K562 (cell line): Measurements from ENCODE around the gene IL20RA.

ENCODE experiments used
- CHD2 ChIP-seq: IDR thresholded peaks from 2 replicates; pipeline ENCODE4 v1.6.1; 2011; ENCODE audit warnings: low read depth, low read length
- E2F5 ChIP-seq: sonication (generic); formaldehyde crosslinking; IDR thresholded peaks from 2 replicates; pipeline ENCODE4 v1.8.0; 2022; ENCODE audit warnings: mild to moderate bottlenecking, missing genetic modification reagents
- GATAD2A ChIP-seq: fragments of 450-650 bp; IDR thresholded peaks from 2 replicates; pipeline ENCODE4 v1.6.1; 2017
- HMGXB4 ChIP-seq: sonication (generic); formaldehyde crosslinking; IDR thresholded peaks from 2 replicates; pipeline ENCODE4 v1.8.1; 2023; ENCODE audit warnings: mild to moderate bottlenecking, missing genetic modification reagents
- KHSRP ChIP-seq: fragments of 450-650 bp; IDR thresholded peaks from 2 replicates; pipeline ENCODE4 v1.6.1; 2017
- MAZ ChIP-seq, 2 experiments: fragments of 450-650 bp in 1 of 2; sonication (generic) in 1 of 2; formaldehyde crosslinking; IDR thresholded peaks in 1 of 2; conservative IDR thresholded peaks in 1 of 2; 2 replicates each; pipeline versions ENCODE4 v1.4.0 to v1.5.0; 2020; ENCODE audit warnings: mild to moderate bottlenecking in 1 of 2, missing genetic modification reagents in 1 of 2
- SETDB1 ChIP-seq: IDR thresholded peaks from one replicate; pipeline ENCODE4 v1.6.1; 2012; ENCODE audit warnings: low read length, control low read depth, inconsistent platforms
- TSC22D4 ChIP-seq: fragments of 450-650 bp; IDR thresholded peaks from 2 replicates; pipeline ENCODE4 v1.6.1; 2016; ENCODE audit warnings: missing genetic modification characterization, missing biosample characterization, control low read depth

GRCh38 chr6:137031122-137031521 is 13.6 kb downstream of the IL20RA start:
- no peak for TF ChIP-seq TSC22D4 (tag)
- TF ChIP-seq MAZ (CRISPR knock-in tag; conservative IDR thresholded peaks at IDR 0.05 in 1 of 2, IDR thresholded peaks at IDR 0.05 in 1 of 2), result no peak
- TF ChIP-seq KHSRP, result no peak
- no peak for TF ChIP-seq E2F5
- TF ChIP-seq SETDB1, result no peak
- TF ChIP-seq GATAD2A, result no peak
- TF ChIP-seq CHD2, result no peak
- TF ChIP-seq HMGXB4 (CRISPR knock-in tag), result no peak
